ENCODE data around the gene GOPC.
"Not testable (repeated sequence)": the region's sequence is repeated elsewhere in the genome, so short reads cannot be mapped to it uniquely, and the experiment has no call there.

GOPC gene

DNA sequence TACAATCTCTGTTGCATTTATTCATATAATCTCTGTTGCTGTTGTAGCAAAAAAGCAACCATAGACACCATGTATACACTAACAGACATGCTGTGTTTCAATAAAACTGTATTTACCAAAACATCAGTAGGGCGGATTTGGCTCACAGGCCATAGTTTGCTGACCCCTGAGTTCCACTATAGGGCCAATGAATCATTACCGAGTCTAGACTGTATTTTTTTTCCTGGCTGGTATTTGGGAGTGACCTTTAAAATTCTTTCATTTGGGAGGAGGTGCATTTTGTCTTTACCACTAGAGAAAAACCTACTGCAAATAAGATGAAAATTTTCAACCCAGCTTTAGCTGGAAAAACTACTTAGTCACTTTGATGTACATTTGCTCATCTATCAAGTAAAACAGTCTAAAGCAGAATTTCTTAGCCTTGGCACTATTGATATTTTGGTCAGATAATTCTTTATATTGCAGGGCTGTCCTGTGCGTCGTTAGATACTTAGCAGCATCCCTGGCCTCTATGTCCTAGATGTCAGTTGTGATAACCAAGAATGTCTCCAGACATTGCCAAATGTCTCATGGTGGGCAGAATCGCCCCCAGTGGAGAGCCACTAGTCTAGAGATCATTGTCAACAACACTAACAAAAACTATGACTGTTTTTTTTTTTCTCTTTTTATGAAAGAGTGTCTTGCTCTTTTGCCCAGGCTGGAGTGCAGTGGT is 80.4 kb downstream of the GOPC start:
- H3K27ac ChIP-seq, result no peak overlapping the region
- TF ChIP-seq, protein P1, sequence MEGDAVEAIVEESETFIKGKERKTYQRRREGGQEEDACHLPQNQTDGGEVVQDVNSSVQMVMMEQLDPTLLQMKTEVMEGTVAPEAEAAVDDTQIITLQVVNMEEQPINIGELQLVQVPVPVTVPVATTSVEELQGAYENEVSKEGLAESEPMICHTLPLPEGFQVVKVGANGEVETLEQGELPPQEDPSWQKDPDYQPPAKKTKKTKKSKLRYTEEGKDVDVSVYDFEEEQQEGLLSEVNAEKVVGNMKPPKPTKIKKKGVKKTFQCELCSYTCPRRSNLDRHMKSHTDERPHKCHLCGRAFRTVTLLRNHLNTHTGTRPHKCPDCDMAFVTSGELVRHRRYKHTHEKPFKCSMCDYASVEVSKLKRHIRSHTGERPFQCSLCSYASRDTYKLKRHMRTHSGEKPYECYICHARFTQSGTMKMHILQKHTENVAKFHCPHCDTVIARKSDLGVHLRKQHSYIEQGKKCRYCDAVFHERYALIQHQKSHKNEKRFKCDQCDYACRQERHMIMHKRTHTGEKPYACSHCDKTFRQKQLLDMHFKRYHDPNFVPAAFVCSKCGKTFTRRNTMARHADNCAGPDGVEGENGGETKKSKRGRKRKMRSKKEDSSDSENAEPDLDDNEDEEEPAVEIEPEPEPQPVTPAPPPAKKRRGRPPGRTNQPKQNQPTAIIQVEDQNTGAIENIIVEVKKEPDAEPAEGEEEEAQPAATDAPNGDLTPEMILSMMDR (conservative IDR thresholded peaks at IDR 0.05), result no peak
- no peak for TF ChIP-seq ZFX (IDR thresholded peaks at IDR 0.05)

DNA sequence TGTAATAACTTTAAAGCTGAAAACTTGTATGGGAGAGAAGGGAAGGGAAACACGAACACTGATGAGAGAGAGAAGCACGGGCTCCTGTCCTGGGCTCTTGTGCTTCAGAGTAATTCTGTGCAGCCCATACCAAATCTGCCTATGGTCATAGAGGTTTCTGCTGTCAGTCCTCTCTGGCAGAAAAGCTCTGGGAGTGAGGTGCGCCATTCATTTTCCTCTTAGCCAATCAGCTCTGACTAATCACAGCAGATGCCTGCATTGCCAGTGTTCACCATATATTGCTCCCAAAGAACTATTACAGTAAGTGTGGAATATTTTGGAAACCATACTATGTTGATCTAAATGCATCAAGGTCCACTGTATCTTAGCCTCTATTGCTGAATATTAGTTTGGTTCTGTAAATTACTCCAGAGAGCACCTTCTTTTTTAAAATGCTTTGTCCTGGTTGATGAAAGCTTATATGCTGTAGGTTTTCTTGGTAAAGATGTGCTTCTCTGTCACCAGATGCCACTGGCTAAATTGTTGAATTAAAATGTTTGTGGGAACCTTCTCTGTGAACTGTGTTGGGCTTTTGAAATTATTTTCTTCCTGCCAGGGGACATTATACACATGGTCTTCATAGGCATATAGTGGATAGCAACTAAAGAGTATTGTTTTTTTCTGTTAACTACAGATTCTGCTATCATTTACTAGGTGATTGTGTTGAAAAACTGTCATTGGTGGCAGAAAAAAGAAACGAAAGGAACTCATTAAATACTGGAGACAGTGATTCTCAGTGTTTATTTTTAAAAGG is 81.5 kb downstream of the GOPC start:
- TF ChIP-seq, protein P1 (conservative IDR thresholded peaks at IDR 0.05), result no peak
- no peak for TF ChIP-seq ZFX (IDR thresholded peaks at IDR 0.05)

DNA sequence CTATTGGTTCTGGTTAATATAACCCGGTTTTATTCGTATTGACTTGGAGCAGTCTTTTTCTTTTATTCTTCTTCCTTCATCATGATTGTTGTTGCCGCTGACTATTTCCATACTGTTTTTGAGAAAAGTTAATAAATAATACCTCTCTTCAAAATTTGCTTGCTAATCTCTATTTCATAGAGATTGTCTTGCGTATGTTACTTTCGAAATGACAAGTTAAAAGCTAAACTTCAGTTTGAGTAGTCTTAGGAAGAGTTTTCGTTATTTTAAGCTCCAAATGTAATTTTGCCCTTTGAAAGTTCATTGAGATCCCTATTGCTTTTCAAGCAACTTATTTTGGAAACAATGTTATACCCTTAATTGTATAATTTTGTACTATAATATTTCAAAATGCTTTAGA is 83.4 kb downstream of the GOPC start:
- TF ChIP-seq ZFX (IDR thresholded peaks at IDR 0.05), result no peak
- TF ChIP-seq, protein P1 (conservative IDR thresholded peaks at IDR 0.05), result no peak
- H3K27ac ChIP-seq, result no peak overlapping the region

More for the DNA sequence above, 81.5 kb downstream of the GOPC start:
- H3K27ac ChIP-seq, result no peak overlapping the region

DNA sequence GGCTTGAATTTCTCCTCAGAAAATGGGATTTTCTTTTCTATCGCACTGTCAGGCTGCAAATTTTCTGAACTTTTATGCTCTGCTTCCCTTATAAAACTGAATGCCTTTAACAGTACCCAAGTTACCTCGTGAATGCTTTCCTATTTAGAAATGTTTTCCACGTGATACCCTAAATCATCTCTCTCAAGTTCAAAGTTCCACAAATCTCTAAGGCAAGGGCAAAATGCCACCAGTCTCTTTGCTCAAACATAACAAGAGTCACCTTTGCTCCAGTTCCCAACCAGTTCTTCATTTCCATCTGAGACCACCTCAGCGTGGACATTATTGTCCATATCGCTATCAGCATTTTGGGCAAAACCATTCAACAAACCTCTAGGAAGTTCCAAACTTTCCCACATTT is 84.3 kb downstream of the GOPC start:
- not testable (repeated sequence) for H3K27ac ChIP-seq

DNA sequence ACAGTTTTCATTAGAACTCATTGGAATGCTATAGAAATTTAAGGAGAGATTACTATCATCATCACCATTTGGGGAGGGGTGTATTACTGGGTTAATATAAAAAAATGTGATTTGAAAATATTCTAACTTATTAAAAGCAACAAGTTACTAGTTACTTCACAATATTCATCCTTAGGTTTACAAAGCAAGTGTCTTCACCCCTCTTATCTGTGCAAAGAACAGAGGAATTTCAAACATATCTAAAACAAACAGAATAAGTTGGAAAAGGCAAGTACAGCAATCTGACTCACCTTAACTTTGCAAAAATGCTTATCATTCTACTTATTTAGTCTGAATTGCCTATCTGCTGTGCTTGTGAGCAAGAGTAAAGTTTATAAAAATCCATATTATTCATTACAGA is 87.0 kb downstream of the GOPC start:
- H3K27ac ChIP-seq, result no peak overlapping the region
- TF ChIP-seq, protein P1 (conservative IDR thresholded peaks at IDR 0.05), result no peak
- TF ChIP-seq ZFX (IDR thresholded peaks at IDR 0.05), result no peak

DNA sequence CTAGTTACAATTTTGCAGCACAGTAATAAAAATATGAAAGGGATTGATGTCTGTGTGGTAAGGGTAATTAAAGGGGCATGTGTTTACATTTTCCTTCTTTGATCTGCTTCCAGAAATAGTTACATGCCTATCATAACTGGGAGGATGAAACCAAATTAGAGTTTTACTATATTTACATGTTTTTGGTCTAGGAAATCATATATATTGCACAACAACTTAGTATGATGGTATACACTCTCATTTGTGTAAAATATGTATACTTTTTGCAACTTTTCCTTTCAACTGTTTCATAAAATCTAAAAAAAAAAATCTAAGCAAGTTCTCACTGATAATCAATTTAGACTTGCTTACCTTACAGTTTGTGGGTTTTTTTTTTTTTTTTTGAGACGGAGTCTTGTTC is 87.7 kb downstream of the GOPC start:
- H3K27ac ChIP-seq, result no peak overlapping the region
- TF ChIP-seq ZFX (IDR thresholded peaks at IDR 0.05), result no peak
- TF ChIP-seq, protein P1 (conservative IDR thresholded peaks at IDR 0.05), result no peak

DNA sequence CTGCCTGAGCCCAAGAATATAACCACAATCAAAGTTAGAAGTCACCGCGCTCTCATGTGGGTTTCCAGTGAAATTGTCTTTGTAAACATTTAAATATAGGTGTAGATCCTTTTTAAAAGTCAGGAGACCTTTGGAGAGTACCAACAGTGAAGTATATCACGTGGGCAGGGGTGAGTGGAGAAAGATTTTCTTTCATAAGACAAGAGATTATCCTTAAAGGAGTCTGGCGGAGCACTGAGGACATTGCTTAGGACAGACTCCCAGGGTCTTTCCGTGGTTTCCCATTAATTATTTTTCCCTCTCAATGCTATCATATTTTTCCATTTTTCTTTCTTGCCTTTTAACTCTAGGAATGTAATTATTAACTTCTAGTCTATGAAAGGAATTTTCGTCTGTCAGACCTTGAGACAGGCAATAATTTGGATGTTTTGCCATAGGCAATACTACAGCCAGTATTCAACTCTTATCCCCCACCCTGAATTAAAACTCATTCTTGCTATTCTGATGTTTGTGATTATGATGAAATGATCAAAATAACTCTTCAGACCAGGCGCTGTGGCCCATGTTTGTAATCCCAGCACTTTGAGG is 88.4 kb downstream of the GOPC start:
- no peak overlapping the region for H3K27ac ChIP-seq
- TF ChIP-seq ZFX (IDR thresholded peaks at IDR 0.05), result no peak
- TF ChIP-seq, protein P1 (conservative IDR thresholded peaks at IDR 0.05), result no peak

All from C4-2B (cell line).